HG03095 (cell line): Measurements from ENCODE around the gene SYNPO2.
"Not testable (repeated sequence)": the region's sequence is repeated elsewhere in the genome, so short reads cannot be mapped to it uniquely, and the experiment has no call there.

Experiments
- ATAC-seq: cut with Tn5 transposase; IDR thresholded peaks from one replicate; pipeline ENCODE4 v1.9.1; 2021; ENCODE audit warnings: moderate library complexity; ENCODE audit not compliant: unreplicated experiment

The SYNPO2 gene

GRCh38 chr4:118968813-118969212, 80.2 kb downstream of the SYNPO2 start:
- ATAC-seq, result no peak

DNA sequence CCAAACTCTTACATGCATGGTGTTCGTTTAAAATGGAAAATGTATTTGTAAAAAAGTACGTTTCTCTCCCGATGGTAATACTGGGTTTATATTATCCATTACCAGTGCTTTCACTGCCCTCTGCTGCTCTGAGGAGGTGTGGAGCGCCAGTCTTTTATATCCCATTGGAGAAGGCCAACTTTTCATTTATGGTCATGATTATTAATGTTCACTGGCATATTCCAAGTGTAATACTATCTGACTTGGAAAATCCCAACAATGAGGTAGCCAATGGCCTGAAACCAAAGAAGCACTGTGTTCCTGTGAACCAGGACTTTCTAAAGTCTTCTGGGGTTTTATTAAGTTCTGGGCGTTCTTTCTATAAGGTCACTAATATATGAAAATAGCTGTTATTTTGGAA, 80.7 kb downstream of the SYNPO2 start:
- ATAC-seq, result no peak

GRCh38 chr4:118972167-118972566, 83.5 kb downstream of the SYNPO2 start:
- ATAC-seq, result no peak

DNA sequence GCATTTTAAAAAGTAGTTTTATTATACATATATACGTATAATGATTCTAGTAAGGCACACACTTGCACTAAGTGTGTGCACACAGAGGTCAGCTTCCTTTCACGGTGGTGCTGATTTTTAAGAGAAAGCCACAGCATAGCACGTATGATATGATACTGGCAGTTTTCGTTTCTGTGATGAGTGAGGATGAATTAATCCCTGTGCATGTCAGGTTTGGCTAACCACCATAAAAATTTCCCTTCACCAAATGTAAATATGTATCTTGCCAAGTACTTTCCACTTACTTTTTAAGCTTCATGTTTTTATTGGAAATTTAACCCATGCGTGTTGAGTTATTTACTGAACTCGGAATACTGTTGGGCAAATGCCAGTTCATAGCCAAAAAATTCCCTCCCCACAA, 84.6 kb downstream of the SYNPO2 start:
- no peak for ATAC-seq

- no peak for ATAC-seq
Observed at GRCh38 chr4:118974758-118975157, 86.1 kb downstream of the SYNPO2 start.

GRCh38 chr4:118975449-118976192, 87.0 kb downstream of the SYNPO2 start:
- no peak for ATAC-seq

- not testable (repeated sequence) for ATAC-seq
Observed at GRCh38 chr4:118976193-118976560, 87.5 kb downstream of the SYNPO2 start.

DNA sequence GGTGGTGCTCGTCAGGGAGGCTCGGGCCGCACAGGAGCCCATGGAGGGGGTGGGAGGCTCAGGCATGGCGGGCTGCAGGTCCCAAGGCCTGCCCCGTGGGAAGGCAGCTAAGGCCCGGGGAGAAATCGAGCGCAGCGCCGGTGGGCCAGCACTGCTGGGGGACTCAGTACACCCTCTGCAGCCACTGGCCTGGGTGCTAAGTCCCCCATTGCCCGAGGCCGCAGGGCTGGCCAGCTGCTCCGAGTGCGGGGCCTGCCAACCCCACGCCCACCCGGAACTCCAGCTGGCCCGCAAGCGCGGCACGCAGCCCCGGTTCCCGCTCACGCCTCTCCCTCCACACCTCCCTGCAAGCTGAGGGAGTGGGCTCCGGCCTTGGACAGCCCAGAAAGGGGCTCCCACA, 88.4 kb downstream of the SYNPO2 start:
- ATAC-seq, result not testable (repeated sequence)

GRCh38 chr4:118979712-118980111, 91.1 kb downstream of the SYNPO2 start:
- no peak for ATAC-seq

- no peak for ATAC-seq
Observed at GRCh38 chr4:118981171-118981838, 92.7 kb downstream of the SYNPO2 start.

DNA sequence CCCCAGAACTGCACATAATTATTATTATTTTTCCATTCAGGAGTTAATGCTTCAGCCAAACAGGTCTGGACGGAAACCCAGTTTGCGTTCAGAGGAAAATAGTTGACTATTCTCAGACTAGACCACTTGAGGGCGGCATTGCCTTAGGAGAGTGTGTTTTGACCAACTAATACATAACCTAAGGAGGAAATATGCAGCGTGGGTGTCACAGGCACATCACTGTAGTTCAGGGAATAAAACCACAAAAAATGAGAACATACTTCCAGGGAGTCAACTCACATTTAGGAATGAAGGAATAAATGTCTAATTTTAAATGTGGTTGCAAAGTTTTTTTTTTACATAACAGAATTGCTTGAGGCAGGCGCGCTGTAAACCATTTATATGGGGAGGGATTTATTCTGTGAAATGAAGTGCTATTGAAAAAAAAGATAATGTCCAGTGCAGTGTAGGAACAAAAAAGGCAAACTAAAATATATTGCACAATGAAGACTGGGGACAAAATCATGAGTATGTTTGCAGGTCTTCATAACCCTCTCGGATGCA, 93.3 kb downstream of the SYNPO2 start:
- ATAC-seq, result peak; percentile 94

GRCh38 chr4:118983293-118983692, 94.6 kb downstream of the SYNPO2 start:
- ATAC-seq, result no peak

GRCh38 chr4:118983831-118984230, 95.2 kb downstream of the SYNPO2 start:
- no peak for ATAC-seq

DNA sequence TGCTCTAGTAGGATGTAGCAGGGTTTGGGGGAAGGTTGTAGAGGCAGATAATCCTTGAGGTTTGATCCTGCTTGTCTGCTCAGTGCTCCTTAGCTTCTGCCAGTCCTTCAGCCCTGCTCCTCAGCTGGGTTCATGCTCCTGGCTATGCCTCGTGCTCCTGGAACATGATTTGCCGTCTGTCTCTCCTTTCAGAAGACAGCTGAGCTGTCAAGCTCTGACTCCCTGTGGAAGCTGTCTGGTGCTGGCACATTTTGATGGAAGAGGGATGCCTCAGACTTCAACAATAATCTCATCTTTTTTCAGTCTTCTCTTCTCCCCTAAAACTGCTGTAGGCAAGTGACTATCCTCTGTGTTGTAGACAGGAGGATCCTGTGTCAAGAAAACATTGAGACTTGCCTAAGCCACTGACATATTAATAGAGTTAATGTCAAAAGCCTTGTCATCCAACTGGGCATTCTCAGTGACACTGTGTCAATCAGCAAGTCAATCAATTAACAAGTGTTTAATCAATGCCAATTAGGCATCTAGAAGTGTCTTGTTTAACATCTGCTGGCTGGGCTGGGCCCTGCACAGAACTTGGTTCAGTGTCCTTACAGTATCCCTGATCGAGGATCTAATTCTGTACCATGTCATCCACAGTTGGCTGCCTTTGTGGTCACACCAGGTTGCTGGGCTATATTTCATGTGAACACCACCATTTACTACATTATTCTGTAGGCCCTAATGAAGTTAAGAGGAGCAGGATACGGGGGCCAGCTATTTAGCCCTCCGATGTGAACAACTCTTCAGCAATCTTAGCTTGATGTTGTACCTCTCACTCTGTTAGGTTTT, 96.7 kb downstream of the SYNPO2 start:
- no peak for ATAC-seq

GRCh38 chr4:118987959-118988634, 99.4 kb downstream of the SYNPO2 start:
- no peak for ATAC-seq

- no peak for ATAC-seq
Observed at GRCh38 chr4:118988635-118988972, 100.0 kb downstream of the SYNPO2 start.

DNA sequence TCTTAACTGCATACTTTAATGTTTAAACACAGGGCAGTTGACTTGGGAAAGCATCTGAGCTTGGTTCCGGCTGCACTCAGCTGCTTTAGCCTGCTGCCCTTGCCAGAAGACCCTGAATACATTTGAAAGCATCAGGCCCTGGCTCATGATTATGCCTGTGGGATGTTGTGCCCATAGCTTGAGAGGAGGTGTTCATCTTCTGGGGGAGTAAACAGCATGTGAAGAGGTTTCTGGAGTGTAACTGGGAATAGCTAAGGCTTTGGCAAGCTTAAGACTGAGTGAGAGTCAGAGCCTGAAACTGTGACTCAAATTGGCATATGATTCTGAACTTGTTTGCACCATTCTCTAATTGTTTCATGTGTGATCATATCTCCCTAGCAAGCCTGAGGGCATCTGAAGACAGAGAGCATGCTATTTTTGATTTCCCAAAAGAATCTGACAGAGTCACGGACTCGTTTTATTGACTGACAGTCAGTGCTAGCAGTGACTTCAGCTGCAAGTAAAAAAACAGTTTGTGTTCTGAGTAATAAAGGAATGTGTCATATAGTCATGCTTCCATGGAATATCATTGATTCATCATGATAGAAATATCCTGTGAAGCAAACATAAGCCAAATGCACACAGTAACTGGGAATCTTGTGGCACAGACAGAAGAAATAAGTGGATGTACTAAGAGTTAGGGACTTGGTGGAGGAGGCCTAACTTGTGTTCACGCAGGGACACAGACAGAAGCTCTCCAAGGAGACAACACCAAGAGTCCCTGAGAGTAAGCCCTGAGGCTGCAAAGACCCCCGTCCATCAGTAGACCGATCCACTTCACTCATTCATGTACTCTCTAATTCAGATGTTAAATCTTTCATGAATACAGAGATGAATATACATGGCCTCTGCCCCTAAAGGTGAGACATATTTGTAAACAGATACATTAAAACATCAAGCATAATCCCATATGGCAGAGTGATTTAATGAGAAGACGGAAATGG, 100.7 kb downstream of the SYNPO2 start:
- no peak for ATAC-seq

DNA sequence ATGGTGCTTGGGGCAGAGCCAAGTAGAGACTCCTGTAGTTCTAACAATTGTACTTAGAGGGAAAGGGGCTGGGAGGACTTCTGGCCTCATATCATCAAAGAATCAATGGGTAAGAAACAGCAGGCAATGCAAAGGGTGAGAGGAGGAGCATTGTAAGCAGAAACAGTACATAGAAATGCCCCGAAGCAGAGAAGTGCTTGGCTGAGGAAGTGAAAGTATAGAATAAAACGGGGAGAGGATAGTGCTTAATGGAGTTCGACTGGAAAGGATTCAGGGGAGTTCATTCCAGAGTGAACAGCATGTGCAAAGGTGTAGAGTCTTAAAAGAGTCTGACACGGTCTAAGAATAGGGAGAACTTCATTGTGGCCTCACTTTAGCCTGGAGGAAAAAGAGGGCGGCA, 103.0 kb downstream of the SYNPO2 start:
- ATAC-seq, result no peak

DNA sequence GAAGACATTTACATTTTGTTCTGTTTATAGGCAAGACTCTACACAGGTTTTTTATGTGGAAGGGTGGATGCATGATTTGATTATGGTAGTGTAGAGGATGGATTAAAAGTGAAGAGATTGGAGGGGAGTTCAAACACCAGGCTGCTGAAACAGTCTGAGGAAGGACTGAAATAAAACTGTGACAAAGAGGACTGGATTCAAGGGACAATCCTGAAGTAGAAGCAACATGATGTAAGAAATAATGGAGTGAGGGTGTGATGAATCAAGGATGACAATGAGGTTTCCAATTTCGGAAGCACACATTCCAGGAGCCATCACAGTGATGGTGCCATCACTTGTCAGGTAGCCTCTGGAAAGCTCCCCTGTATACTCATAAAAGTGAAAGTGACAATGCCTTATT, 103.5 kb downstream of the SYNPO2 start:
- no peak for ATAC-seq

GRCh38 chr4:118993333-118993732, 104.7 kb downstream of the SYNPO2 start:
- no peak for ATAC-seq
